Transverse colon (tissue), 4 donors: ENCODE data around the gene KIAA0753. TPM values are rescaled to one million over a fixed set of nuclear protein-coding genes. Genes with fewer than 3 reads are reported as not detected.

Experiments used
- DNase-seq: peaks from one replicate; pipeline ENCODE4 v3.0.0-alpha.2; 2019
- H3K27ac ChIP-seq, 4 donors: fragments of 200-600 bp; sonication (generic); 2 replicates each; pipeline ENCODE4 v1.5.1; 2016 to 2018; ENCODE audit warnings: inconsistent platforms in 4 of 4
- H3K27me3 ChIP-seq: fragments of 200-600 bp; sonication (generic); 2 replicates; pipeline ENCODE4 v1.5.1; 2017; ENCODE audit warnings: inconsistent platforms
- H3K36me3 ChIP-seq, 4 donors: fragments of 200-600 bp; sonication (generic); 2 replicates each; pipeline ENCODE4 v1.5.1; 2017 to 2019; ENCODE audit warnings: inconsistent platforms in 4 of 4
- H3K4me1 ChIP-seq, 4 donors: fragments of 200-600 bp; sonication (generic); 2 replicates each; pipeline ENCODE4 v1.5.1; 2017 to 2020; ENCODE audit warnings: inconsistent platforms in 4 of 4
- H3K4me3 ChIP-seq, 4 donors: fragments of 200-600 bp; sonication (generic); 1 replicate in 1 of 4; 2 replicates in 3 of 4; pipeline versions ENCODE4 v1.5.1 to v1.6.1; 2017 to 2019; ENCODE audit warnings: inconsistent platforms in 4 of 4
- H3K9me3 ChIP-seq, 2 donors: fragments of 200-600 bp; sonication (generic); 2 replicates each; pipeline ENCODE4 v1.5.1; 2017 to 2019; ENCODE audit warnings: inconsistent platforms in 2 of 2
- EP300 ChIP-seq: sonication (generic); formaldehyde crosslinking; IDR thresholded peaks from one replicate; pipeline ENCODE4 v1.6.1; 2017; ENCODE audit warnings: antibody characterized with exemption, low read depth
- POLR2A ChIP-seq: fragments of 450-650 bp; IDR thresholded peaks from one replicate; pipeline ENCODE4 v1.6.1; 2016; ENCODE audit warnings: antibody characterized with exemption, mild to moderate bottlenecking, moderate library complexity
- POLR2AphosphoS5 ChIP-seq, 3 donors: sonication (generic); formaldehyde crosslinking; IDR thresholded peaks; one replicate each; pipeline ENCODE4 v1.6.1; 2016; ENCODE audit warnings: antibody characterized with exemption in 3 of 3
- WGBS, 2 donors: methylation state at CpG; one replicate each; pipeline ENCODE4 v1.1.5; 2018; ENCODE audit warnings: low coverage in 1 of 2; 5-methylcytosine and 5-hydroxymethylcytosine counted together
- in situ Hi-C, 4 donors: fragments of 200-750 bp; cut with MboI; loops; one replicate each; pipeline versions ENCODE4 v1.15.0 to v1.15.1; 2017; ENCODE audit warnings: low sequenced_read_pairs in 3 of 4, low pct_ligation_motif_present in 1 of 4, low pct_unique_long_range_greater_than_20kb in 1 of 4
- intact Hi-C: fragments of 100-400 bp; cut with DNase I; formaldehyde crosslinking; loops from one replicate; pipeline ENCODE4 v1.15.1; 2023; ENCODE audit warnings: low total_unique reads
- total RNA-seq, 4 donors: library from RNA; depleted of rRNA; stranded (reverse); fragments of >200 nt; gene quantifications; one replicate each; pipeline ENCODE4 v1.1.0, GENCODE V29; 2016
- TF ChIP-seq, protein P1 (sequence below), 5 experiments: fragments of 200-600 bp in 3 of 5; fragments of 450-650 bp in 2 of 5; sonication (generic) in 3 of 5; IDR thresholded peaks; 1 replicate in 2 of 5; 2 replicates in 3 of 5; pipeline ENCODE4 v1.5.1; 2016 to 2017; ENCODE audit warnings: antibody characterized with exemption in 5 of 5, inconsistent platforms in 3 of 5, mild to moderate bottlenecking in 2 of 5, moderate library complexity in 1 of 5

Gene KIAA0753
- total RNA-seq, 4 donors from 2014 or later: 9.8 to 41.1 (median 16.9) TPM

- H3K9me3 ChIP-seq: no peaks in the 10 kb centered on the region
- no peaks in the 10 kb centered on the region for H3K36me3 ChIP-seq
- WGBS, 2 donors: 69% methylated on average over 3 of the region's 3 CpGs; no CpG with 5 or more reads in 1 of the 2 donors
- TF ChIP-seq, protein P1, sequence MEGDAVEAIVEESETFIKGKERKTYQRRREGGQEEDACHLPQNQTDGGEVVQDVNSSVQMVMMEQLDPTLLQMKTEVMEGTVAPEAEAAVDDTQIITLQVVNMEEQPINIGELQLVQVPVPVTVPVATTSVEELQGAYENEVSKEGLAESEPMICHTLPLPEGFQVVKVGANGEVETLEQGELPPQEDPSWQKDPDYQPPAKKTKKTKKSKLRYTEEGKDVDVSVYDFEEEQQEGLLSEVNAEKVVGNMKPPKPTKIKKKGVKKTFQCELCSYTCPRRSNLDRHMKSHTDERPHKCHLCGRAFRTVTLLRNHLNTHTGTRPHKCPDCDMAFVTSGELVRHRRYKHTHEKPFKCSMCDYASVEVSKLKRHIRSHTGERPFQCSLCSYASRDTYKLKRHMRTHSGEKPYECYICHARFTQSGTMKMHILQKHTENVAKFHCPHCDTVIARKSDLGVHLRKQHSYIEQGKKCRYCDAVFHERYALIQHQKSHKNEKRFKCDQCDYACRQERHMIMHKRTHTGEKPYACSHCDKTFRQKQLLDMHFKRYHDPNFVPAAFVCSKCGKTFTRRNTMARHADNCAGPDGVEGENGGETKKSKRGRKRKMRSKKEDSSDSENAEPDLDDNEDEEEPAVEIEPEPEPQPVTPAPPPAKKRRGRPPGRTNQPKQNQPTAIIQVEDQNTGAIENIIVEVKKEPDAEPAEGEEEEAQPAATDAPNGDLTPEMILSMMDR (IDR thresholded peaks at IDR 0.05): no peak
- TF ChIP-seq POLR2A: no peak
- TF ChIP-seq EP300: no peak
- no peak for TF ChIP-seq POLR2AphosphoS5 (IDR thresholded peaks at IDR 0.05)
- H3K4me3 ChIP-seq: no peak overlapping the region
- H3K4me1 ChIP-seq: no peaks in the 10 kb centered on the region
- intact Hi-C loops: no loop called here
- no peaks in the 10 kb centered on the region for H3K27me3 ChIP-seq
- H3K27ac ChIP-seq: no peak overlapping the region
- in situ Hi-C loops: no loop called here
- DNase-seq: no peak
Observed at GRCh38 chr17:6534846-6535514, 105.5 kb downstream of the KIAA0753 start.

DNA sequence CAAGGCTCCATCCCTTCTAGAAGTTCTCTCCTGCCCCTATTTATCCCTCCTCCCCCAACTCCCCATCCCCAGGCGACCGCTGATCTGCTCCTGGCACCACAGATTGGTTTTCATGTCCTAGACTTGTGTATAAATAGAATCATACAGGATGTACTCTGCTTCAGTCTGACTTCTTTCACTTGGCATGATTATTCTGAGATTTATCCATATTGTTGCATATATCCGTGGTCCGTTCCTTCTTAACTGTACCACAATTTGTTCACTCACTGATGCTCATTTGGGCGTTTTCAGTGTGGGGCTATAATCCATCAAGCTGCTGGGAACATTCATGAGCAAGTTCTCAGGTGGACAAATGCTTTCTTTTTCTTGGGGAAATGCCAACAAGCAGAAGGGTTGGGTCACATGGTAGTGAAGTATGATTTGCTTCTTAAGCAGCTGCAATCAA lies 108.0 kb downstream of the KIAA0753 start:
- in situ Hi-C loops (no loop called here), intact Hi-C loops (no loop called here)
- no peaks in the 10 kb centered on the region for H3K36me3 ChIP-seq
- no peaks in the 10 kb centered on the region for H3K4me1 ChIP-seq
- H3K4me3 ChIP-seq: no peak overlapping the region
- H3K27me3 ChIP-seq: no peaks in the 10 kb centered on the region
- no peak for DNase-seq
- H3K9me3 ChIP-seq: no peaks in the 10 kb centered on the region
- no peak overlapping the region for H3K27ac ChIP-seq
- TF ChIP-seq, protein P1 (IDR thresholded peaks at IDR 0.05): no peak
- whole genome bisulfite sequencing, 2 donors: 73 to 74% methylated on average over 3 to 5 of the region's 5 CpGs

DNA sequence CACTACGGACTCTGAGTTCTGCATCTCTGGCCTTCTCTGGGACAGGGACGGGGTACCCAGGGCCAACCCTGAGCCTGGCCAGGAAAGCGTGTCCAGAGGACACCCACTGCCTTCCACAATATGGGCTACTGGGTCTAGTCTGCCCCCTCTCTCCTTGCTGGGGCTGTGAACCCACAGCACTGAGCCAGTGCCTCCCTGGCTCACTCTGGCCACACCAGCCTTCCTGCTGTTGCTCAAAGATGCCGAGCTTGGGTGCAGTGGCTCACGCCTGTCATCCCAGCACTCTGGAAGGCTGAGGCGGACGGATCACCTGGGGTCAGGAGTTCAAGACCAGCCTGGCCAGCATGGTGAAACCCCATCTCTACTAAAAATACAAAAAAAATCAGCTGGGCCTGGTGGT lies 108.9 kb downstream of the KIAA0753 start:
- no peak overlapping the region for H3K4me3 ChIP-seq
- intact Hi-C loops: no loop called here
- H3K27ac ChIP-seq: no peak overlapping the region
- H3K9me3 ChIP-seq: no peaks in the 10 kb centered on the region
- H3K27me3 ChIP-seq: no peaks in the 10 kb centered on the region
- 89 to 100% methylated on average over 1 to 7 of the region's 7 CpGs for WGBS, 2 donors
- no peaks in the 10 kb centered on the region for H3K4me1 ChIP-seq
- DNase-seq: no peak
- H3K36me3 ChIP-seq: no peaks in the 10 kb centered on the region
- no peak for TF ChIP-seq EP300
- in situ Hi-C loops: no loop called here

DNA sequence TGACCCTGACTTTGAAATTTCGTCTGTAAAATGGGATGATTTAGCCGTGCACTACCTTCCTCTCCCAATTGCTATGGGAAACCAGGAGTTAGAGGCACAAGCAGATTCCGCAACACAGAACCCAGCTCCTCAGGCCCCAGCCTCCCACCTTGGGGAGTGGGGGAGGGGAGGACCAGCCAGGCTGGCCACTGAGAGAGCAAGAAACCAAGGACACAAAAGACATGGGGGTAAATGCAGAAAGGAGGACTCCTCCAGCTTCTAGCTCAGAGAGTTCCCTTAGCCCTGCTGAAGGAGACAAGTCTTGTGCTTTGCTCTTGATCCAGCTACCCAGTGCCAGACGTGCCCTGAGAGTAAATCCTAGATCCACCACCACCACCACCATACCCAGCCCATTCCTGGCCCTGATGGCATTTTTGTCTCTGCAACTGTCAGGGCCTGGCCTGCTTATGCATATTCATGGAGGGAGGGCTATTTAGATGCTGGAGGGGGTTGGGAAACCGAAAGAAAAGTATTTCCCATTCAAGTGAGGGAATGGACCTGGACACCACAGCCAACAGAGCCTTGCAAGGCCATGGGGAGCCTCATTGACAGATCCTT lies 110.1 kb downstream of the KIAA0753 start:
- intact Hi-C loops (no loop called here), in situ Hi-C loops (no loop called here)
- H3K4me1 ChIP-seq: no peaks in the 10 kb centered on the region
- DNase-seq: no peak
- no peaks in the 10 kb centered on the region for H3K9me3 ChIP-seq
- TF ChIP-seq POLR2A: no peak
- no peak for TF ChIP-seq EP300
- TF ChIP-seq, protein P1 (IDR thresholded peaks at IDR 0.05): no peak
- TF ChIP-seq POLR2AphosphoS5 (IDR thresholded peaks at IDR 0.05): no peak
- no peak overlapping the region for H3K27ac ChIP-seq
- no peak overlapping the region for H3K4me3 ChIP-seq
- H3K36me3 ChIP-seq: no peaks in the 10 kb centered on the region
- H3K27me3 ChIP-seq: no peaks in the 10 kb centered on the region
- 79 to 96% methylated on average over 3 to 5 of the region's 5 CpGs for WGBS, 2 donors
